HEK293 (cell line): Measurements from ENCODE around the gene CLEC14A.

Source experiments
- BCL6B ChIP-seq: fragments of 450-650 bp; formaldehyde crosslinking; IDR thresholded peaks from 2 replicates; pipeline ENCODE4 v1.5.1; 2017; ENCODE audit warnings: missing biosample characterization, missing genetic modification characterization
- CTCF ChIP-seq: fragments of 450-650 bp; formaldehyde crosslinking; IDR thresholded peaks from 2 replicates; pipeline ENCODE4 v1.5.1; 2016; ENCODE audit warnings: missing biosample characterization, missing genetic modification characterization
- PRDM6 ChIP-seq: fragments of 450-650 bp; formaldehyde crosslinking; IDR thresholded peaks from 2 replicates; pipeline ENCODE4 v1.5.1; 2017; ENCODE audit warnings: missing biosample characterization, missing genetic modification characterization
- SP2 ChIP-seq: fragments of 450-650 bp; formaldehyde crosslinking; IDR thresholded peaks from 2 replicates; pipeline ENCODE4 v1.5.1; 2016; ENCODE audit warnings: missing biosample characterization, missing genetic modification characterization
- YY1 ChIP-seq: fragments of 450-650 bp; formaldehyde crosslinking; IDR thresholded peaks from 2 replicates; pipeline ENCODE4 v1.5.1; 2018; ENCODE audit warnings: missing biosample characterization, missing genetic modification characterization
- ZBTB17 ChIP-seq: fragments of 450-650 bp; formaldehyde crosslinking; IDR thresholded peaks from 2 replicates; pipeline ENCODE4 v1.5.1; 2016; ENCODE audit warnings: missing biosample characterization, missing genetic modification characterization
- ZBTB48 ChIP-seq: fragments of 450-650 bp; formaldehyde crosslinking; IDR thresholded peaks from 2 replicates; pipeline ENCODE4 v1.5.1; 2016; ENCODE audit warnings: missing biosample characterization, missing genetic modification characterization
- ZNF138 ChIP-seq: fragments of 450-650 bp; formaldehyde crosslinking; IDR thresholded peaks from 2 replicates; pipeline ENCODE4 v1.5.1; 2016; ENCODE audit warnings: missing biosample characterization, missing genetic modification characterization, borderline replicate concordance
- ZNF544 ChIP-seq: fragments of 450-650 bp; formaldehyde crosslinking; IDR thresholded peaks from 2 replicates; pipeline ENCODE4 v1.5.0; 2017; ENCODE audit warnings: missing biosample characterization, missing genetic modification characterization
- ZNF639 ChIP-seq: fragments of 450-650 bp; formaldehyde crosslinking; IDR thresholded peaks from 2 replicates; pipeline ENCODE4 v1.5.1; 2016; ENCODE audit warnings: missing biosample characterization, missing genetic modification characterization
- ZNF692 ChIP-seq: fragments of 450-650 bp; formaldehyde crosslinking; IDR thresholded peaks from 2 replicates; pipeline ENCODE4 v1.5.1; 2016; ENCODE audit warnings: missing biosample characterization, missing genetic modification characterization
- ZNF707 ChIP-seq: fragments of 450-650 bp; formaldehyde crosslinking; IDR thresholded peaks from 2 replicates; pipeline ENCODE4 v1.5.1; 2016; ENCODE audit warnings: missing biosample characterization, missing genetic modification characterization
- ZNF747 ChIP-seq: fragments of 450-650 bp; formaldehyde crosslinking; IDR thresholded peaks from 2 replicates; pipeline ENCODE4 v1.5.1; 2016; ENCODE audit warnings: missing biosample characterization, missing genetic modification characterization
- ZSCAN23 ChIP-seq: fragments of 450-650 bp; formaldehyde crosslinking; IDR thresholded peaks from 2 replicates; pipeline ENCODE4 v1.5.1; 2016; ENCODE audit warnings: missing biosample characterization, missing genetic modification characterization

GRCh38 chr14:38226366-38226765, 29.5 kb downstream of the CLEC14A start:
- no peak for TF ChIP-seq ZNF707 (tag by site-specific recombination)
- no peak for TF ChIP-seq ZNF747 (tag by site-specific recombination)
- no peak for TF ChIP-seq ZNF639
- no peak for TF ChIP-seq ZBTB17 (tag by site-specific recombination)
- no peak for TF ChIP-seq ZBTB48 (tag by site-specific recombination)
- no peak for TF ChIP-seq CTCF
- no peak for TF ChIP-seq PRDM6 (tag by site-specific recombination)
- no peak for TF ChIP-seq ZNF138 (tag by site-specific recombination)
- no peak for TF ChIP-seq SP2 (tag by site-specific recombination)
- TF ChIP-seq ZNF692 (tag by site-specific recombination) = no peak
- TF ChIP-seq ZNF544 = no peak
- no peak for TF ChIP-seq BCL6B (tag by site-specific recombination)
- no peak for TF ChIP-seq ZSCAN23
- no peak for TF ChIP-seq YY1 (tag by site-specific recombination)
